GM12878 (cell line): ENCODE measurements around the gene TMEM91. TPM values are rescaled to one million over a fixed set of nuclear protein-coding genes. Genes with fewer than 3 reads are reported as not detected.

Experiments used
- BACH1 ChIP-seq: fragments of 450-650 bp; IDR thresholded peaks from 2 replicates; pipeline ENCODE4 v1.6.1; 2017; ENCODE audit warnings: mild to moderate bottlenecking, borderline replicate concordance
- PAX8 ChIP-seq: fragments of 450-650 bp; IDR thresholded peaks from 2 replicates; pipeline ENCODE4 v1.6.1; 2017; ENCODE audit warnings: mild to moderate bottlenecking, moderate library complexity
- ZSCAN29 ChIP-seq: fragments of 450-650 bp; IDR thresholded peaks from 2 replicates; pipeline ENCODE4 v1.6.1; 2017; ENCODE audit warnings: mild to moderate bottlenecking, moderate library complexity
- polyA plus RNA-seq, 11 experiments: library from polyadenylated mRNA; depleted of rRNA in 4 of 11; unstranded in 6 of 11; stranded (reverse) in 5 of 11; fragments of >200 nt; fragmentation: Nextera tagmentation in 4 of 11; fragmentation: Illumina TruSeq in 1 of 11; extraction: Ambion mirVana in 4 of 11; extraction: Trizol in 1 of 11; gene quantifications; 1 replicate in 1 of 11; 2 replicates in 10 of 11; pipeline versions ENCODE4 v1.2.1 to v1.2.3, GENCODE V29; 2011 to 2016; ENCODE audit warnings: inconsistent platforms in 2 of 11, missing spikeins in 2 of 11, low read depth in 1 of 11
- total RNA-seq, 4 experiments: library from RNA; depleted of rRNA in 3 of 4; stranded (reverse); fragments of >200 nt in 3 of 4; fragmentation: Illumina TruSeq in 1 of 4; extraction: Trizol in 1 of 4; gene quantifications; 2 replicates each; pipeline versions ENCODE4 v1.2.1 to v1.2.3, GENCODE V29; 2013 to 2021
- TF ChIP-seq, protein P1 (sequence below): IDR thresholded peaks from 2 replicates; pipeline ENCODE4 v1.6.1; 2012; ENCODE audit warnings: mild to moderate bottlenecking, low read depth, low read length
- TF ChIP-seq, protein P2 (sequence below): IDR thresholded peaks from 2 replicates; pipeline ENCODE4 v1.6.1; 2011; ENCODE audit warnings: mild to moderate bottlenecking, low read depth, low read length, moderate library complexity; ENCODE audit not compliant: insufficient replicate concordance

TMEM91 gene
- total and polyA plus RNA-seq, 10 of the 15 experiments (the other 5 are each of a cell fraction or from before 2014, with no cell fraction given) = 1.5 to 5.5 (median 2.7) TPM

GRCh38 chr19:41397086-41398049 is 21.0 kb downstream of the TMEM91 start, which contains the start of the genes BCKDHA and EXOSC5 (continued):
- TF ChIP-seq, protein P1, sequence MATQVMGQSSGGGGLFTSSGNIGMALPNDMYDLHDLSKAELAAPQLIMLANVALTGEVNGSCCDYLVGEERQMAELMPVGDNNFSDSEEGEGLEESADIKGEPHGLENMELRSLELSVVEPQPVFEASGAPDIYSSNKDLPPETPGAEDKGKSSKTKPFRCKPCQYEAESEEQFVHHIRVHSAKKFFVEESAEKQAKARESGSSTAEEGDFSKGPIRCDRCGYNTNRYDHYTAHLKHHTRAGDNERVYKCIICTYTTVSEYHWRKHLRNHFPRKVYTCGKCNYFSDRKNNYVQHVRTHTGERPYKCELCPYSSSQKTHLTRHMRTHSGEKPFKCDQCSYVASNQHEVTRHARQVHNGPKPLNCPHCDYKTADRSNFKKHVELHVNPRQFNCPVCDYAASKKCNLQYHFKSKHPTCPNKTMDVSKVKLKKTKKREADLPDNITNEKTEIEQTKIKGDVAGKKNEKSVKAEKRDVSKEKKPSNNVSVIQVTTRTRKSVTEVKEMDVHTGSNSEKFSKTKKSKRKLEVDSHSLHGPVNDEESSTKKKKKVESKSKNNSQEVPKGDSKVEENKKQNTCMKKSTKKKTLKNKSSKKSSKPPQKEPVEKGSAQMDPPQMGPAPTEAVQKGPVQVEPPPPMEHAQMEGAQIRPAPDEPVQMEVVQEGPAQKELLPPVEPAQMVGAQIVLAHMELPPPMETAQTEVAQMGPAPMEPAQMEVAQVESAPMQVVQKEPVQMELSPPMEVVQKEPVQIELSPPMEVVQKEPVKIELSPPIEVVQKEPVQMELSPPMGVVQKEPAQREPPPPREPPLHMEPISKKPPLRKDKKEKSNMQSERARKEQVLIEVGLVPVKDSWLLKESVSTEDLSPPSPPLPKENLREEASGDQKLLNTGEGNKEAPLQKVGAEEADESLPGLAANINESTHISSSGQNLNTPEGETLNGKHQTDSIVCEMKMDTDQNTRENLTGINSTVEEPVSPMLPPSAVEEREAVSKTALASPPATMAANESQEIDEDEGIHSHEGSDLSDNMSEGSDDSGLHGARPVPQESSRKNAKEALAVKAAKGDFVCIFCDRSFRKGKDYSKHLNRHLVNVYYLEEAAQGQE = no peak
- TF ChIP-seq ZSCAN29 (no peak), PAX8 (peak; percentile 69; the same call in 1 of the 2 replicates), BACH1 (peak; percentile 73; the same call in 1 of the 2 replicates)
- TF ChIP-seq, protein P2, sequence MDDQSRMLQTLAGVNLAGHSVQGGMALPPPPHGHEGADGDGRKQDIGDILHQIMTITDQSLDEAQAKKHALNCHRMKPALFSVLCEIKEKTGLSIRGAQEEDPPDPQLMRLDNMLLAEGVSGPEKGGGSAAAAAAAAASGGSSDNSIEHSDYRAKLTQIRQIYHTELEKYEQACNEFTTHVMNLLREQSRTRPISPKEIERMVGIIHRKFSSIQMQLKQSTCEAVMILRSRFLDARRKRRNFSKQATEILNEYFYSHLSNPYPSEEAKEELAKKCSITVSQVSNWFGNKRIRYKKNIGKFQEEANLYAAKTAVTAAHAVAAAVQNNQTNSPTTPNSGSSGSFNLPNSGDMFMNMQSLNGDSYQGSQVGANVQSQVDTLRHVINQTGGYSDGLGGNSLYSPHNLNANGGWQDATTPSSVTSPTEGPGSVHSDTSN = no peak
